Activated T-helper 2 cell treated with anti-CD3 and anti-CD28 coated beads, Interferon-gamma antibody, Interleukin-2, Interleukin-4, amounts not matched to agents 10 μg/mL and 5 μg/mL and 100 μg/mL, durations not matched to agents 14 hours and 24 hours and 36 hours (primary cell): ENCODE data around the gene IKZF4. TPM values are rescaled to one million over a fixed set of nuclear protein-coding genes. Genes with fewer than 3 reads are reported as not detected.
"Not testable (repeated sequence)": the region's sequence is repeated elsewhere in the genome, so short reads cannot be mapped to it uniquely, and the experiment has no call there.

Experiments
- DNase-seq: peaks from one replicate; pipeline ENCODE4 v3.0.0; 2021; ENCODE audit warnings: low spot score
- H3K27ac Mint-ChIP-seq: one replicate; pipeline ENCODE4 v1.8.0; 2021; ENCODE audit warnings: mixed read lengths
- H3K27me3 Mint-ChIP-seq: one replicate; pipeline ENCODE4 v1.8.0; 2021; ENCODE audit warnings: low read depth, mixed read lengths
- H3K36me3 Mint-ChIP-seq: one replicate; pipeline ENCODE4 v1.8.0; 2021; ENCODE audit warnings: low read depth, mixed read lengths
- H3K4me1 Mint-ChIP-seq: one replicate; pipeline ENCODE4 v1.8.0; 2021; ENCODE audit warnings: low read depth, mixed read lengths
- H3K4me3 Mint-ChIP-seq: one replicate; pipeline ENCODE4 v1.8.0; 2021; ENCODE audit warnings: low read depth, mild to moderate bottlenecking, moderate library complexity, mixed read lengths
- H3K9me3 Mint-ChIP-seq: one replicate; pipeline ENCODE4 v1.8.0; 2021; ENCODE audit warnings: mixed read lengths
- intact Hi-C: fragments of 100-400 bp; cut with micrococcal nuclease; formaldehyde crosslinking; loops from one replicate; pipeline ENCODE4 v1.15.1; 2023
- total RNA-seq: library from RNA; stranded (reverse); gene quantifications from 2 replicates; pipeline ENCODE4 v1.2.3, GENCODE V29; 2022

The IKZF4 gene
- total RNA-seq, 1 donor from 2014 or later: 35.5 TPM

GRCh38 chr12:55985341-55985740, 35.5 kb upstream of the IKZF4 start:
- Mint-ChIP-seq H3K9me3 (no peaks in the 10 kb centered on the region), H3K4me1 (peaks cover 3% of the 10 kb centered on the region), H3K36me3 (peaks cover 65% of the 10 kb centered on the region), H3K4me3 (no peak overlapping the region), H3K27me3 (no peaks in the 10 kb centered on the region), H3K27ac (no peak overlapping the region)
- intact Hi-C loops: no loop called here
- DNase-seq: no peak

- H3K4me1 Mint-ChIP-seq, intact Hi-C loops, DNase-seq, H3K27ac Mint-ChIP-seq, H3K27me3 Mint-ChIP-seq, H3K4me3 Mint-ChIP-seq, H3K9me3 Mint-ChIP-seq: not testable (repeated sequence)
- peaks cover 66% of the 10 kb centered on the region for H3K36me3 Mint-ChIP-seq
These were observed 34.9 kb upstream of the IKZF4 start for GRCh38 chr12:55985976-55986375.

GRCh38 chr12:55991110-55991509, 29.7 kb upstream of the IKZF4 start:
- H3K9me3 Mint-ChIP-seq: no peaks in the 10 kb centered on the region
- H3K36me3 Mint-ChIP-seq: peaks cover 68% of the 10 kb centered on the region
- intact Hi-C loops: no loop called here
- DNase-seq: no peak
- H3K4me1 Mint-ChIP-seq: peaks cover 5% of the 10 kb centered on the region
- H3K4me3 Mint-ChIP-seq: no peak overlapping the region
- no peak overlapping the region for H3K27ac Mint-ChIP-seq
- H3K27me3 Mint-ChIP-seq: no peaks in the 10 kb centered on the region

GRCh38 chr12:55993230-55993853, 27.5 kb upstream of the IKZF4 start:
- H3K9me3 Mint-ChIP-seq: no peaks in the 10 kb centered on the region
- no peak overlapping the region for H3K4me3 Mint-ChIP-seq
- H3K36me3 Mint-ChIP-seq: peaks cover 52% of the 10 kb centered on the region
- no peak overlapping the region for H3K27ac Mint-ChIP-seq
- DNase-seq: no peak
- H3K27me3 Mint-ChIP-seq: no peaks in the 10 kb centered on the region
- intact Hi-C loops: no loop called here
- H3K4me1 Mint-ChIP-seq: peaks cover 19% of the 10 kb centered on the region

GRCh38 chr12:55995366-55995765, 25.5 kb upstream of the IKZF4 start:
- DNase-seq: no peak
- Mint-ChIP-seq H3K9me3 (no peaks in the 10 kb centered on the region), H3K36me3 (peaks cover 39% of the 10 kb centered on the region), H3K4me1 (peaks cover 24% of the 10 kb centered on the region), H3K4me3 (no peak overlapping the region), H3K27me3 (no peaks in the 10 kb centered on the region), H3K27ac (no peak overlapping the region)
- intact Hi-C loops: loop anchor here (5.0 kb wide), 2 partner anchors 107 to 122 kb away; partner anchors contain the start of genes PA2G4, RPL41 and ZC3H10

- peak overlapping the region; percentile 84 for H3K4me3 Mint-ChIP-seq
- peaks cover 30% of the 10 kb centered on the region for H3K36me3 Mint-ChIP-seq
- no peaks in the 10 kb centered on the region for H3K27me3 Mint-ChIP-seq
- intact Hi-C loops: loop anchor here (1.0 to 5.0 kb wide), 4 partner anchors 33 to 121 kb away; partner anchors contain the start of genes DGKA, PA2G4, RPL41 and ZC3H10
- H3K9me3 Mint-ChIP-seq: no peaks in the 10 kb centered on the region
- peaks cover 24% of the 10 kb centered on the region for H3K4me1 Mint-ChIP-seq
- peak; percentile 56 for DNase-seq
- peak overlapping the region; percentile 46 for H3K27ac Mint-ChIP-seq
These were observed 24.6 kb upstream of the IKZF4 start for GRCh38 chr12:55996201-55996714.

GRCh38 chr12:55996715-55997534, 23.9 kb upstream of the IKZF4 start, which contains the start of gene SUOX:
SUOX (plus strand) TSS chr12:55997276; CDS start chr12:56002222, 4,946 bp downstream.
- no peaks in the 10 kb centered on the region for H3K9me3 Mint-ChIP-seq
- DNase-seq: peak; percentile 54
- H3K4me1 Mint-ChIP-seq: peaks cover 24% of the 10 kb centered on the region
- peaks cover 28% of the 10 kb centered on the region for H3K36me3 Mint-ChIP-seq
- intact Hi-C loops: loop anchor here (1.0 to 5.0 kb wide), 7 partner anchors 24 to 120 kb away; partner anchors contain the start of genes DGKA, IKZF4, PA2G4 and RPL41
- H3K4me3 Mint-ChIP-seq: peak within 1 kb of the TSS; percentile 84
- H3K27me3 Mint-ChIP-seq: no peaks in the 10 kb centered on the region
- H3K27ac Mint-ChIP-seq: peak within 1 kb of the TSS; percentile 46

- peaks cover 26% of the 10 kb centered on the region for H3K4me1 Mint-ChIP-seq
- no peaks in the 10 kb centered on the region for H3K9me3 Mint-ChIP-seq
- peak overlapping the region; percentile 84 for H3K4me3 Mint-ChIP-seq
- DNase-seq: no peak
- H3K27ac Mint-ChIP-seq: peak overlapping the region; percentile 46
- no peaks in the 10 kb centered on the region for H3K27me3 Mint-ChIP-seq
- peaks cover 28% of the 10 kb centered on the region for H3K36me3 Mint-ChIP-seq
- intact Hi-C loops: loop anchor here (1.0 to 5.0 kb wide), 6 partner anchors 24 to 120 kb away; partner anchors contain the start of genes DGKA, IKZF4, PA2G4 and RPL41
These were observed 23.3 kb upstream of the IKZF4 start for GRCh38 chr12:55997535-55997859.

- not testable (repeated sequence) for DNase-seq, H3K27me3 Mint-ChIP-seq, H3K9me3 Mint-ChIP-seq
- Mint-ChIP-seq H3K36me3 (peaks cover 26% of the 10 kb centered on the region), H3K4me1 (peaks cover 24% of the 10 kb centered on the region), H3K4me3 (peak overlapping the region; percentile 17), H3K27ac (peak overlapping the region; percentile 21)
- intact Hi-C loops: loop anchor here (5.0 kb wide), 2 partner anchors 103 to 118 kb away; partner anchors contain the start of genes PA2G4, RPL41 and ZC3H10
These were observed 21.3 kb upstream of the IKZF4 start for GRCh38 chr12:55999522-55999921.

- H3K27me3 Mint-ChIP-seq, H3K9me3 Mint-ChIP-seq, H3K27ac Mint-ChIP-seq, H3K4me3 Mint-ChIP-seq, DNase-seq: not testable (repeated sequence)
- Mint-ChIP-seq H3K36me3 (peaks cover 28% of the 10 kb centered on the region), H3K4me1 (peaks cover 24% of the 10 kb centered on the region)
- intact Hi-C loops: loop anchor here (5.0 kb wide), 2 partner anchors 102 to 117 kb away; partner anchors contain the start of genes PA2G4, RPL41 and ZC3H10
These were observed 20.8 kb upstream of the IKZF4 start for GRCh38 chr12:55999999-56000540.

GRCh38 chr12:56001487-56002100, 19.2 kb upstream of the IKZF4 start:
- no peak for DNase-seq
- intact Hi-C loops: no loop called here
- Mint-ChIP-seq H3K36me3 (peaks cover 35% of the 10 kb centered on the region), H3K9me3 (no peaks in the 10 kb centered on the region), H3K4me1 (peaks cover 19% of the 10 kb centered on the region), H3K4me3 (no peak overlapping the region), H3K27ac (no peak overlapping the region), H3K27me3 (no peaks in the 10 kb centered on the region)

GRCh38 chr12:56003376-56003775, 17.5 kb upstream of the IKZF4 start:
- H3K27ac Mint-ChIP-seq, H3K9me3 Mint-ChIP-seq, intact Hi-C loops, DNase-seq, H3K4me3 Mint-ChIP-seq, H3K27me3 Mint-ChIP-seq: not testable (repeated sequence)
- Mint-ChIP-seq H3K4me1 (peaks cover 20% of the 10 kb centered on the region), H3K36me3 (peaks cover 38% of the 10 kb centered on the region)
